NCI-H1417 (cell line): ENCODE data around the gene MYO15B.
A peak's percentile ranks its signal among the peaks of the same experiment; 100 is the strongest.
"Not testable (repeated sequence)": the region's sequence is repeated elsewhere in the genome, so short reads cannot be mapped to it uniquely, and the experiment has no call there.

Experiments used
- DNase-seq, 3 experiments: peaks; one replicate each; lab custom pipeline; 2025; lab: John Stamatoyannopoulos, UW

MYO15B gene

GRCh38 chr17:75624714-75625345, 37.2 kb downstream of the MYO15B start:
- DNase-seq = no peak

DNA sequence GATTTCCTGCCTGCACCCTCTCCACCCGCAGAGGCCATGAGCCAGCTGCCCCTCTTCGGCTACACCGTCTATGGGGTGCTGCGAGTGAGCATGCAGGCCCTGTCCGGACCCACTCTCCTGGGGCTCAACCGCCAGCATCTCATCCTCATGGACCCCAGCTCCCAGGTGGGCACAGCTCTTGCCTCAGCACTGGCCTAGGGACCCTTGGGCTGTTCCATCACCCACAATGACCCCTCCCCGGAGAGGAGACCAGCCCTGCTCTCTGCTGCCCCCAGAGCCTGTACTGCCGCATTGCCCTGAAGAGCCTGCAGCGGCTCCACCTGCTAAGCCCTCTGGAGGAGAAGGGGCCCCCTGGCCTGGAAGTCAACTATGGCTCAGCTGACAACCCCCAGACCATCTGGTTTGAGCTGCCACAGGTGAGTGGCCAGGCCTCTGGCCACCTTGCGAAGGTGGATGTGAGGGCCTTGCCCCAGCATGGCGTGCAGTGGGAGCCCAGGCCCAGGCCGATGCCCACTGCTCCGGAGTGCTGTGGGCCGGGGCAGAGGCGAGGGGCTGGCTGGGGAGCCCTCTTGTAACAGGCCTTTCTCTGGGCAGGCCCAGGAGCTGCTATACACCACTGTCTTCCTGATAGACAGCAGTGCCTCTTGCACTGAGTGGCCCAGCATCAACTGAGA, 38.4 kb downstream of the MYO15B start:
- DNase-seq = peak in 1 of 3 experiments; percentile 12

- DNase-seq = no peak
Observed at GRCh38 chr17:75626496-75627038, 39.0 kb downstream of the MYO15B start.

DNA sequence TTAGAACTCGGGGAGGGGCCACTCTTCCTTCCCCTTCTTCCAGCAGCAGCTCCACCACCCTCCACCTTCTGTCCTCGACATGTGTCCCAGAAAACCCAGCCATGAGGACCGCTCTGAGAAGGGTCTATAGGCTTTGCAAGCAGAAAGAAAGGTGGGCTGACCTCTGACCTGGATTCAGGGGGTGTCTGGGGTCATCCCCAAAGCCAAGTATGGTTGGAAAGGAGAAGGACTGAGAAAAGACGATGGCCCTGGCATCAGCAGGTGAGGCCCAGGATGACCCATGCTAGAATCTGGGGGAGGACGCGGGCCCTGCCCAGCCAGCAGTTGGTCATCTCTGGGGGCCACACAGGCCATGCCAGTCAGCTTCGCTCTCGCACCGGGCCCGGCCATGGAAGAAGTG, 39.5 kb downstream of the MYO15B start:
- DNase-seq = no peak

DNA sequence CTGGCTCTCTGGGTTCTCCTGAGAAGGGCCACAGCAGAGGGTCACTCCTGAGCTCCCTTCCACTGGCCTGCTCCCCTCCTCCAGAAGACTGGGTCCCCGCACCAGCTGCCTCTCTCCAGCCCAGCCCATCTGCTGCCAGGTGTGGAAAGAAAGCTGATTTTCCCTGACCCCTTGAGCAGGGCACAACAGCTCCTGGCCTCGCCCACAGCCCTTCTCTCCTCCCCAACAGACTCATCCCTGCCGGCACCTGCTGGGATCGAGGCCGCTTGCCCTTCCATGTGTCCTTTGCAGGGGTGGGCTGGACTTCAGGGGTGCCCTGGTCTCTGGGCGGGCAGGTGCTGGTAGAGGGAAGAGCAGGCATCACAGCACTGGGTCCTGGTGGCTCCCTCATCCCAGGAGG, 40.8 kb downstream of the MYO15B start:
- DNase-seq = no peak

- DNase-seq = no peak
Observed at GRCh38 chr17:75629157-75629556, 41.6 kb downstream of the MYO15B start.

DNA sequence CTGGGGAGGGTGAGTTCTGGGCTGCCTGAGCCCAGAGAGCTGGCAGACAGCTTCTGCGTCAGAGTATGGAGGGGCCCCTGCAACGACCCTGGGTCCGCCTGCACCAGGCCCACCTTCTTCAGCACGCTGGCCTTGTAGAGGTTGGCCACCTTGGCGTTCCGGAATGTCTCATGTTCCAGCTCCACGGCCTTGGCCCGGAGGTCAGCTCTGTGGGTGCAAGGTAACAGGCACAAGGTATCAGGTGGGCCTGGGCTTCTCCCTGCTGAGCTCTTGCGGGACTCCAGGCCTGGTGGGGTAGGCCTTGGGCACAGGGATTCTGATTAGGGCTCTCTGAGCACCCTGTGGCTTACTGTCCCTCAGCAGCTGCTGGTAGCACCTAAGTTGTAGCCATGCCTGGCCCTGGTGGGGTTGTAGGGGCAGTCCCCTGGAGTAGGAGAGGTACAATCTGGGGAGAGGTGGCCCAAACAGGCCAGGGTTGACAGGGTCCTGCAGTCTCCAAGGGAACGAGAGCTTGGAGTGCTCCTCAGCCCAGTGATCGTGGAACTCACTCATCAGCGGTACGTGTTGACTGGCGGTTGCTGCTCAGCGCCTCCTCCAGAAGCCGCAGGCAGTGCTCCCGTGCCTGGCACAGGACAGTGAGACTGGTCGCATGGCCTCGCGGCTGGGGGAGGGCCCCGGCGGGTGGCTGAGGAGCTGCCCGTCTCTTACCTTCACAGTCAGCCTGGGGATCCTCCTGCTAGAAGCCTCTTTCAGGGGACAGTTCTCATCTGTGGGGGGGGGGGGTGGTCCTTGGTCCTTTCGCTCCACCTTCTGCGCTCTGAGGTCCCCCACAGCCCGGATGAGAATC, 42.7 kb downstream of the MYO15B start:
- DNase-seq = no peak

- no peak for DNase-seq
Observed at GRCh38 chr17:75631353-75631752, 43.8 kb downstream of the MYO15B start.

- DNase-seq = no peak
Observed at GRCh38 chr17:75632428-75632827, 44.8 kb downstream of the MYO15B start.

DNA sequence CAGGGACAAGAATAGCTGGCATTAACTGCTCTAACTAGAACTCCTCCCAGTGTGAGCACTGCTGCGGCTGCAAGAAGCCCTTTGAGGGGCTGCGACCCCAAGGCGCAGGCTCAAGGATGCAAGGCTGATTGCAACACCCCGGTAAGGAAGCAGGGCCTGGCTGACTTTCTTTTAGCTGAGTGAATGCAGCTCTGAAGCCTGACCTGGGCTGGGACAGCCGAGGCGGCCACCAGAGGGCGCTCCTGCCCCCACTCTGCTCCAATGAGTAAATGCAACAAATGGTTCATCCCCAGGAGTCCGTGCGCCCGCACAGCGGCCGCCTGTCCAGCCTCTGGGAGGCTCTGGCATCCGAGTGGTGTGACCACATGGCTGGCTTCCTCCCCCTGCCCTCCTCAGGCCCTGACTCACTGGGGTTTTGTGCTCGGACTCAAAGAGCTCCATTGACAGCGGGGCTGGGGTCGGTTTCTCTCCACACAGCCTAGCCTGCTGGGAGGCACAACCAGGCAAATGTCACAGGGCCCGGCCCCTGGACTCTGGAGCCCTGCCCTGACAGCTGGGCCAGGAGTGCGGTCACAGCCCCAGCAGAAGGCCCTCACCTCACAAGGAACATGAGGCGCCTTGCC, 45.4 kb downstream of the MYO15B start, which contains the start of gene SMIM5:
SMIM5 (plus strand) TSS at position 572 of the 623 bp plus-strand sequence. CDS start 6,768 bp downstream, outside the sequence.
- peak; percentile 44 to 63 (median 59) for DNase-seq

DNA sequence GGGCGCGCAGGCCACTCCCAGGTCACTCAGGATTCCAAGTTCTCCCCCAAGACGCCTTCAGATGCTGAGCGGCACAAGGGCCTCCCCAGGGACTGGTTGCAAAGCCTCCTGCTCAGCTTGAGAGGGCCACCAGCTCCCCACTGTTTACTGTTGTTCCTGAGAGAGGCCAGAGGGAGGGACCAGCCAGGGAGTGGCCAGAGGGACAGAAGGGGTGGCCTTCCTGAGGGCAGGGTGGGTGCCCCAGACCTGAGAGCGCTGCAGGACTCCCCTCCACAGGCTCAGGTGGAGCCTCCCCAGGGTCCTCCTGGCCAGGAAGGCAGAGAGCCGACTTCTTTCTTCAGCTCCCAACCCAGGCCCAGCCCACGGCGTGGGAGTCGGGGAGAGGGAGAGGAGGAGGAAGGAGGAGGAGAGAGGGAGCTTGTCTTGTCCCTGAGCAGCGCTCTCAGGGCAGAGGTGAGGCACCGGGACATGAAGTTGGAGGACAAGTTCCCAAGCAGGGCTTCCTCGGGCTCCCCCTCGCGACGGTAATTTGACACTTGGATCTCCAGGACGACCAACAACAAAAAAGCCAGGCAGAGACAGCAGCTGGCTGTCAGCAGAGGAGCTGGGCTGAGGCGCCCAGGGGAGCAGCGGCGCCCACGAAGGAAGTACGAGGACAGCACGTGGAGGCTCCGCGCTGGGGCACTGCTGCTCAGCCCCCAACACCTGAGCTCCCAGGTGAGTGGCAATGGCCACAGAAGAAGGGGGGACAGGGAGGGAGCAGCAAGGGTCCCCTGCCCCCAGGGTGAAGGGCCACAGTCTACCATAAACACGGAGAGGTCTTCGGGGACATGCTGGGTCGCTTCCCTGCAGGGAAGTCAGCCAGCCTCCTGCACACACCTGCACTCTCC, 46.1 kb downstream of the MYO15B start:
- peak; percentile 77 to 94 (median 90) for DNase-seq

GRCh38 chr17:75634376-75634740, 46.8 kb downstream of the MYO15B start:
- no peak for DNase-seq

- DNase-seq = no peak
Observed at GRCh38 chr17:75634754-75635609, 47.4 kb downstream of the MYO15B start.

DNA sequence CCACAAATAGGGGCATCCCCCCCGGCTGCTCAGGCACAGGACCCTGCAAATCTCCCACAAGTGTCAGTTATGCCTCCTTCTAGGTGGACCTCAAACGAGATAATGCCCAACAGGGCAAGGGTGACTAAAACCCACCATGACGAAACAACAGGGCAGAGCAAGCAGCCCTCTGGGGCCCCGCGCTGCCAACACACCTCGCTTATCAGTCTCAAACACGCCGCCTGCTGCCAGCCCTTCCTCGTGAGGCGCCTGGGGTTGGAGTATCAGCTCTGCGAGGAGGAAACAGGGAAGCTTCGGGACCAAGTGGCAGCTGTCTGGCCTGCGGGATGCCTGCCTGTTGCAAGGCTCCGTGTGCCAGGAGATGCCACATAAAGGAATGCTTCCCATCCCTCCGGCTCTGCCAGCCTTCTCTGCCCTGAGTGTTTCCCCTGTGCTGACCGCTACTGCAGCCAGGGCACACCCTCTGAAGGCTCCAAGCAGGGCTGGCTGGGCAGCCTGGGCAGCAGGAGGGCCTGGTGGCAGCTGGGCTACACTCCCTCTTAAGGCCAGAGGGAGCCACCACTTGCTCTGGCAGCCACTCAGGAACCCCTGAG, 48.1 kb downstream of the MYO15B start:
- no peak for DNase-seq

- no peak for DNase-seq
Observed at GRCh38 chr17:75636381-75637142, 49.0 kb downstream of the MYO15B start.

- DNase-seq = no peak
Observed at GRCh38 chr17:75637143-75637538, 49.5 kb downstream of the MYO15B start.

- no peak for DNase-seq
Observed at GRCh38 chr17:75637551-75637950, 50.0 kb downstream of the MYO15B start.

DNA sequence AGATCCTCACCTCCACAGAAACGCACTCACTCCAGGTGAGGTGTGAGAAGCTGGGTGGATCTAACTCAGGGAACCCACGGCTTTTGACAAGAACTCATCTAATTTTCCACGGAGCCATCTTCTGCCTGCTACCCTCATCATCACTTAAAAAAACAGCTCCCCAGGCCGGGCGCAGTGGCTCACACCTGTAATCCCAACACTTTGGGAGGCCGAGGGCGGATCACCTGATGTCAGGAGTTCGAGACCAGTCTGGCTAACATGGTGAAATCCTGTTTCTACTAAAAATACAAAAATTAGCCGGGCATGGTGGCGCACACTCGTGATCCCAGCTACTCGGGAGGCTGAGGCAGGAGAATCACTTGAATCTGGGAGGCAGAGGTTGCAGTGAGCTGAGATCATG, 50.4 kb downstream of the MYO15B start:
- DNase-seq = not testable (repeated sequence)

- no peak for DNase-seq
Observed at GRCh38 chr17:75638893-75639292, 51.3 kb downstream of the MYO15B start.
